Embryonic facial prominence (tissue), 1 donor: ENCODE results near the gene CYP24A1.

Experiments
- DNase-seq: peaks from one replicate; pipeline ENCODE4 v3.0.0-alpha.2; 2016; ENCODE audit errors: extremely low spot score

The CYP24A1 gene

GRCh38 chr20:54173653-54174456 lies at the start of gene CYP24A1:
Gene CYP24A1 (minus strand): TSS chr20:54173986. CDS start chr20:54173579, 407 bp downstream.
- no peak for DNase-seq

- no peak for DNase-seq
Observed at GRCh38 chr20:54223285-54223684, 49.5 kb upstream of the CYP24A1 start.

GRCh38 chr20:54221996-54222890 lies 48.5 kb upstream of the CYP24A1 start:
- no peak for DNase-seq

GRCh38 chr20:54221353-54221752 lies 47.6 kb upstream of the CYP24A1 start:
- no peak for DNase-seq

GRCh38 chr20:54220722-54221121 lies 46.9 kb upstream of the CYP24A1 start:
- no peak for DNase-seq

GRCh38 chr20:54219751-54220426 lies 46.1 kb upstream of the CYP24A1 start:
- DNase-seq = no peak

- DNase-seq = no peak
Observed at GRCh38 chr20:54218470-54218869, 44.7 kb upstream of the CYP24A1 start.

- DNase-seq = no peak
Observed at GRCh38 chr20:54217762-54218161, 44.0 kb upstream of the CYP24A1 start.

- no peak for DNase-seq
Observed at GRCh38 chr20:54215157-54215789, 41.5 kb upstream of the CYP24A1 start.

GRCh38 chr20:54214566-54214965 lies 40.8 kb upstream of the CYP24A1 start:
- no peak for DNase-seq

- no peak for DNase-seq
Observed at GRCh38 chr20:54212871-54213270, 39.1 kb upstream of the CYP24A1 start.

GRCh38 chr20:54212226-54212625 lies 38.4 kb upstream of the CYP24A1 start:
- no peak for DNase-seq

GRCh38 chr20:54209216-54209813 lies 35.5 kb upstream of the CYP24A1 start:
- DNase-seq = no peak

- DNase-seq = no peak
Observed at GRCh38 chr20:54208548-54209176, 34.9 kb upstream of the CYP24A1 start.

GRCh38 chr20:54207743-54208547 lies 34.2 kb upstream of the CYP24A1 start, which contains the start of gene PFDN4:
Gene PFDN4 (plus strand): TSS chr20:54208087. CDS start chr20:54208101, 14 bp downstream.
- DNase-seq = peak; percentile 53

- no peak for DNase-seq
Observed at GRCh38 chr20:54207053-54207742, 33.4 kb upstream of the CYP24A1 start.

- DNase-seq = no peak
Observed at GRCh38 chr20:54205450-54205849, 31.7 kb upstream of the CYP24A1 start.

GRCh38 chr20:54204481-54204880 lies 30.7 kb upstream of the CYP24A1 start:
- DNase-seq = no peak

GRCh38 chr20:54204063-54204462 lies 30.3 kb upstream of the CYP24A1 start:
- no peak for DNase-seq
